GM19240 (cell line): ENCODE data around the gene KDF1.

Experiments
- DNase-seq: peaks from one replicate; pipeline ENCODE4 v3.0.0; 2011; ENCODE audit warnings: low spot score; ENCODE audit not compliant: insufficient read length

The KDF1 gene

GRCh38 chr1:26921540-26922430 lies 38.5 kb downstream of the KDF1 start, which contains the start of gene NUDC:
Gene NUDC, plus strand, starts transcription at chr1:26921743. Its CDS starts 106 bp downstream, at chr1:26921849.
- peak; percentile 97 for DNase-seq

- no peak for DNase-seq
These were observed 39.1 kb downstream of the KDF1 start for GRCh38 chr1:26921126-26921539.

GRCh38 chr1:26915204-26915842 lies 44.9 kb downstream of the KDF1 start:
- DNase-seq, result no peak

GRCh38 chr1:26913754-26914619 lies 46.3 kb downstream of the KDF1 start, which contains the start of gene NR0B2:
Gene NR0B2, minus strand, starts transcription at chr1:26913975. Its CDS starts 35 bp downstream, at chr1:26913940.
- DNase-seq, result no peak

- no peak for DNase-seq
These were observed 46.9 kb downstream of the KDF1 start for GRCh38 chr1:26913389-26913753.

GRCh38 chr1:26912147-26912490 lies 48.1 kb downstream of the KDF1 start:
- no peak for DNase-seq

- no peak for DNase-seq
These were observed 48.7 kb downstream of the KDF1 start for GRCh38 chr1:26911399-26912146.

GRCh38 chr1:26910343-26911160 lies 49.7 kb downstream of the KDF1 start:
- no peak for DNase-seq

- DNase-seq, result no peak
These were observed 50.3 kb downstream of the KDF1 start for GRCh38 chr1:26909951-26910342.

GRCh38 chr1:26907071-26907917 lies 53.0 kb downstream of the KDF1 start:
- DNase-seq, result no peak

GRCh38 chr1:26900815-26901511 lies 59.3 kb downstream of the KDF1 start:
- DNase-seq, result no peak

- peak; percentile 83 for DNase-seq
These were observed 60.1 kb downstream of the KDF1 start, which contains the start of gene GPATCH3 for GRCh38 chr1:26900001-26900814. Gene GPATCH3, minus strand, starts transcription at chr1:26900467. Its CDS starts 25 bp downstream, at chr1:26900442.
